22Rv1 (cell line): Measurements from ENCODE around the gene SPOCK2.

Experiments used
- H3K27ac ChIP-seq: fragments of 450-650 bp; 2 replicates; pipeline ENCODE4 v1.5.1; 2017
- CTCF ChIP-seq: fragments of 450-650 bp; IDR thresholded peaks from 2 replicates; pipeline ENCODE4 v1.5.1; 2017; ENCODE audit warnings: mild to moderate bottlenecking
- ZFX ChIP-seq: fragments of 450-650 bp; IDR thresholded peaks from 2 replicates; pipeline ENCODE4 v1.6.1; 2017; ENCODE audit warnings: antibody characterized with exemption, borderline replicate concordance

The SPOCK2 gene

GRCh38 chr10:72010234-72010973, 77.9 kb downstream of the SPOCK2 start:
- TF ChIP-seq ZFX (no peak), CTCF (no peak)
- no peak overlapping the region for H3K27ac ChIP-seq

GRCh38 chr10:72009425-72010081, 78.8 kb downstream of the SPOCK2 start:
- H3K27ac ChIP-seq, result no peak overlapping the region
- TF ChIP-seq CTCF (no peak), ZFX (no peak)

GRCh38 chr10:72009051-72009424, 79.3 kb downstream of the SPOCK2 start:
- no peak overlapping the region for H3K27ac ChIP-seq

More at GRCh38 chr10:72009051-72009424, 79.3 kb downstream of the SPOCK2 start:
- no peak for TF ChIP-seq ZFX
- no peak for TF ChIP-seq CTCF
